ENCODE measurements around the gene MRPL57.

DNA sequence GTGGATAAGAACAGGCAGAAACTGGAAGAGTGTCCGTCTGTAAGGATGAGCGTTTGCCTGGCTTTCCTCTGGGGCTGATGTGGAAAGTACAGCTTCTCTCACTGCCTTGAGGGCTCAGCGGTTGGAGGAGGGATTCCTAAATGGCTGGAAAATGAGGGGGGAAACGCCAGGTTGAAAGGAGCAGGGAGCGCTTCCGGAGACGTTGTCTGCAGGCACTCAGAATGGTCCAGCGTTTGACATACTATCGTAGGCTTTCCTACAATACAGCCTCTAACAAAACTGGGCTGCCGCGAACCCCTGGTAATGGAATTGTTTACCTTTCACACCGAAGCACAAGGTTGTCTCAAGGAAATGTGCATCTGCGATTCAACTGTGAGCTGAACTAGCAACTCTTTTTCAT lies 39.9 kb downstream of the MRPL57 start:
- TF ChIP-seq POLR2A (IDR thresholded peaks at IDR 0.05; ENCODE audit: low read depth, low read length) (no peak), POLR2AphosphoS5 (IDR thresholded peaks at IDR 0.05; ENCODE audit: low read depth, low read length) (no peak)

Measured in GM12892 (cell line).